Upper lobe of left lung (tissue), 4 donors: ENCODE data around the gene WNT6.

Experiments
- CTCF ChIP-seq, 6 experiments: fragments of 450-650 bp in 4 of 6; fragments of 200-600 bp in 2 of 6; sonication (generic) in 2 of 6; IDR thresholded peaks; one replicate each; pipeline ENCODE4 v1.5.1; 2016 to 2019; ENCODE audit warnings: antibody characterized with exemption in 6 of 6
- EP300 ChIP-seq, 4 donors: sonication (generic); formaldehyde crosslinking; IDR thresholded peaks; one replicate each; pipeline ENCODE4 v1.5.1; 2017; ENCODE audit warnings: antibody characterized with exemption in 4 of 4, control low read depth in 2 of 4
- POLR2A ChIP-seq, 4 donors: fragments of 450-650 bp; IDR thresholded peaks; one replicate each; pipeline ENCODE4 v1.5.1; 2016 to 2017; ENCODE audit warnings: antibody characterized with exemption in 4 of 4, mild to moderate bottlenecking in 2 of 4
- POLR2AphosphoS5 ChIP-seq, 2 donors: sonication (generic); formaldehyde crosslinking; IDR thresholded peaks; one replicate each; pipeline ENCODE4 v1.5.1; 2017; ENCODE audit warnings: antibody characterized with exemption in 2 of 2

- TF ChIP-seq CTCF (IDR thresholded peaks at IDR 0.05) (no peak), POLR2A (IDR thresholded peaks at IDR 0.05) (no peak), POLR2AphosphoS5 (IDR thresholded peaks at IDR 0.05) (no peak), EP300 (IDR thresholded peaks at IDR 0.05) (no peak)
Observed at GRCh38 chr2:218827701-218828476, 31.7 kb upstream of the WNT6 start.
